DND-41 (cell line): ENCODE measurements around the gene UGGT2.

Experiments used
- ATAC-seq: fragments of 200-7000 bp; cut with Tn5 transposase; 3 replicates; pipeline ENCODE4 v1.9.1; 2021; ENCODE audit warnings: low read depth; ENCODE audit not compliant: insufficient read depth
- DNase-seq: peaks from one replicate; pipeline ENCODE4 v3.0.0-alpha.2; 2020
- H2AFZ ChIP-seq: 2 replicates; pipeline ENCODE4 v1.6.0; 2012; ENCODE audit warnings: low read depth, low read length
- H3K27ac ChIP-seq: 2 replicates; pipeline ENCODE4 v1.5.1; 2012; ENCODE audit warnings: low read length, inconsistent platforms
- H3K27me3 ChIP-seq: fragments of 200-600 bp; sonication (generic); 2 replicates; pipeline ENCODE4 v1.6.0; 2012; ENCODE audit warnings: low read length, mild to moderate bottlenecking, inconsistent platforms; ENCODE audit not compliant: insufficient read depth, poor library complexity
- H3K36me3 ChIP-seq: 2 replicates; pipeline ENCODE4 v1.5.1; 2012; ENCODE audit warnings: low read length, inconsistent platforms; ENCODE audit not compliant: insufficient read depth
- H3K4me1 ChIP-seq: 2 replicates; pipeline ENCODE4 v1.5.1; 2012; ENCODE audit warnings: mild to moderate bottlenecking, low read length; ENCODE audit not compliant: insufficient read depth
- H3K4me2 ChIP-seq: 2 replicates; pipeline ENCODE4 v1.6.0; 2012; ENCODE audit warnings: mild to moderate bottlenecking, moderate library complexity, low read length, inconsistent platforms; ENCODE audit not compliant: insufficient read depth
- H3K4me3 ChIP-seq, 2 experiments: fragments of 200-600 bp in 1 of 2; shearing (Covaris generic) in 1 of 2; 2 replicates each; pipeline ENCODE4 v1.5.1; 2012 to 2016; ENCODE audit warnings: inconsistent platforms in 2 of 2, low read length in 2 of 2, mild to moderate bottlenecking in 2 of 2, low read depth in 1 of 2, moderate library complexity in 1 of 2
- H3K79me2 ChIP-seq: 2 replicates; pipeline ENCODE4 v1.6.0; 2012; ENCODE audit warnings: low read length, inconsistent platforms; ENCODE audit not compliant: insufficient read depth
- H3K9ac ChIP-seq: 2 replicates; pipeline ENCODE4 v1.6.0; 2012; ENCODE audit warnings: low read depth, mild to moderate bottlenecking, inconsistent platforms, low read length, moderate library complexity
- H3K9me3 ChIP-seq: 2 replicates; pipeline ENCODE4 v1.5.1; 2012; ENCODE audit warnings: low read length, moderate library complexity, mild to moderate bottlenecking, inconsistent platforms; ENCODE audit not compliant: insufficient read depth, severe bottlenecking
- H4K20me1 ChIP-seq: 2 replicates; pipeline ENCODE4 v1.6.0; 2012; ENCODE audit warnings: low read length; ENCODE audit not compliant: insufficient read depth
- EZH2 ChIP-seq: IDR thresholded peaks from 3 replicates; pipeline ENCODE4 v1.6.1; 2012; ENCODE audit warnings: borderline replicate concordance, low read depth, mild to moderate bottlenecking, moderate library complexity, low read length, inconsistent platforms; ENCODE audit not compliant: severe bottlenecking
- TF ChIP-seq, protein P1 (sequence below): IDR thresholded peaks from 2 replicates; pipeline ENCODE4 v1.5.1; 2012; ENCODE audit warnings: borderline replicate concordance, low read length, moderate library complexity, mild to moderate bottlenecking; ENCODE audit not compliant: poor library complexity, severe bottlenecking; ENCODE audit errors: extremely low read depth

The UGGT2 gene

DNA sequence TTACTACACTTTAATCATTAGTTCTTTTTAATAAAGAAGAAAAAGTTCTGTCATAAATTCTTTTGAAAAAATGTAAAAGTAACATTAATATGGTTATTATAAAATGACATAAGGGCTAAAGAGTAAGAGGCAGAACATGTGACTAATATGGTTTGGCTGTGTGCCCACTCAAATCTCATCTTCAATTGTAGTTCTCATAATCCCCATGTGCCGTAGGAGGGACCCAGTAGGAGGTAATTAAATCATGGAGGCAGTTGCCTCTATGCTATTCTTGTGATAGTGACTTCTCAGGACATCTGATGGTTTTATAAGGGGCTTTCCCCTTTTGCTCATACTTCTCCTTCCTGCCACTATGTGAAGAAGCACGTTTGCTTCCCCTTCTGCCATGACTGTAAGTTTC, 104.5 kb downstream of the UGGT2 start:
- no peak overlapping the region for H3K4me2 ChIP-seq
- H3K79me2 ChIP-seq: no peaks in the 10 kb centered on the region
- no peaks in the 10 kb centered on the region for H4K20me1 ChIP-seq
- H3K9me3 ChIP-seq: no peaks in the 10 kb centered on the region
- DNase-seq: no peak
- H3K9ac ChIP-seq: no peak overlapping the region
- H3K4me3 ChIP-seq: no peak overlapping the region
- no peak for ATAC-seq
- TF ChIP-seq EZH2: no peak
- TF ChIP-seq, protein P1, sequence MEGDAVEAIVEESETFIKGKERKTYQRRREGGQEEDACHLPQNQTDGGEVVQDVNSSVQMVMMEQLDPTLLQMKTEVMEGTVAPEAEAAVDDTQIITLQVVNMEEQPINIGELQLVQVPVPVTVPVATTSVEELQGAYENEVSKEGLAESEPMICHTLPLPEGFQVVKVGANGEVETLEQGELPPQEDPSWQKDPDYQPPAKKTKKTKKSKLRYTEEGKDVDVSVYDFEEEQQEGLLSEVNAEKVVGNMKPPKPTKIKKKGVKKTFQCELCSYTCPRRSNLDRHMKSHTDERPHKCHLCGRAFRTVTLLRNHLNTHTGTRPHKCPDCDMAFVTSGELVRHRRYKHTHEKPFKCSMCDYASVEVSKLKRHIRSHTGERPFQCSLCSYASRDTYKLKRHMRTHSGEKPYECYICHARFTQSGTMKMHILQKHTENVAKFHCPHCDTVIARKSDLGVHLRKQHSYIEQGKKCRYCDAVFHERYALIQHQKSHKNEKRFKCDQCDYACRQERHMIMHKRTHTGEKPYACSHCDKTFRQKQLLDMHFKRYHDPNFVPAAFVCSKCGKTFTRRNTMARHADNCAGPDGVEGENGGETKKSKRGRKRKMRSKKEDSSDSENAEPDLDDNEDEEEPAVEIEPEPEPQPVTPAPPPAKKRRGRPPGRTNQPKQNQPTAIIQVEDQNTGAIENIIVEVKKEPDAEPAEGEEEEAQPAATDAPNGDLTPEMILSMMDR: no peak
- H3K36me3 ChIP-seq: no peaks in the 10 kb centered on the region
- H3K27ac ChIP-seq: no peak overlapping the region
- H3K27me3 ChIP-seq: no peaks in the 10 kb centered on the region
- H3K4me1 ChIP-seq: no peaks in the 10 kb centered on the region
- H2AFZ ChIP-seq: no peak overlapping the region

DNA sequence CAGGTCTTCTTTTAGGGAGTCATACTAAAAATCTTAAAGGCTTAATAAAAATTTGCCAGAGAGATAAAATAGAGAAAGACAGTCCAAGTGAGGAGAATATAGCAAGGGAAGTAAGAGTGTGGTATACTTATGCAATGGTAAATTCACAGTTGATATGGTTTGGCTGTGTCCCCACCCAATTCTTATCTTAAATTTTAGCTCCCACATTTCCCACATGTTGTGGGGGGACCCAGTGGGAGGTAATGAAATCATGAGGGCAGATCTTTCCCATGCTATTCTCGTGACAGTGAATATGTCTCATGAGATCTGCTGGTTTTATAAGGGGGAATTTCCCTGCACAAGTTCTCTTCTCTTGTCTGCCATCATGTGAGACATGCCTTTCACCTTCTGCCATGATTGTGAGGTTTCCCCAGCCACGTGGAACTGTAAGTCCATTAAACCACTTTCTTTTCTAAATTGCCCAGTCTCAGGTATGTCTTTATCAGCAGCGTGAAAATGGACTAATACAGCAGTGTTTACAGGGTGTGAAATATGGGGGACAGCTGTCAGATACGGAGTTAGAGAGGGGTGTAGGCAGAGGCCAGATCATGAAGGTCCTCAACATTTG, 115.4 kb downstream of the UGGT2 start:
- H3K36me3 ChIP-seq: no peaks in the 10 kb centered on the region
- no peak overlapping the region for H3K4me3 ChIP-seq
- H3K4me1 ChIP-seq: no peaks in the 10 kb centered on the region
- H3K27ac ChIP-seq: no peak overlapping the region
- ATAC-seq (no peak), DNase-seq (no peak)
- H4K20me1 ChIP-seq: no peaks in the 10 kb centered on the region
- H3K27me3 ChIP-seq: no peaks in the 10 kb centered on the region
- no peak for TF ChIP-seq EZH2
- TF ChIP-seq, protein P1: no peak
- no peak overlapping the region for H2AFZ ChIP-seq
- no peak overlapping the region for H3K4me2 ChIP-seq
- no peaks in the 10 kb centered on the region for H3K79me2 ChIP-seq
- no peaks in the 10 kb centered on the region for H3K9me3 ChIP-seq
- no peak overlapping the region for H3K9ac ChIP-seq

DNA sequence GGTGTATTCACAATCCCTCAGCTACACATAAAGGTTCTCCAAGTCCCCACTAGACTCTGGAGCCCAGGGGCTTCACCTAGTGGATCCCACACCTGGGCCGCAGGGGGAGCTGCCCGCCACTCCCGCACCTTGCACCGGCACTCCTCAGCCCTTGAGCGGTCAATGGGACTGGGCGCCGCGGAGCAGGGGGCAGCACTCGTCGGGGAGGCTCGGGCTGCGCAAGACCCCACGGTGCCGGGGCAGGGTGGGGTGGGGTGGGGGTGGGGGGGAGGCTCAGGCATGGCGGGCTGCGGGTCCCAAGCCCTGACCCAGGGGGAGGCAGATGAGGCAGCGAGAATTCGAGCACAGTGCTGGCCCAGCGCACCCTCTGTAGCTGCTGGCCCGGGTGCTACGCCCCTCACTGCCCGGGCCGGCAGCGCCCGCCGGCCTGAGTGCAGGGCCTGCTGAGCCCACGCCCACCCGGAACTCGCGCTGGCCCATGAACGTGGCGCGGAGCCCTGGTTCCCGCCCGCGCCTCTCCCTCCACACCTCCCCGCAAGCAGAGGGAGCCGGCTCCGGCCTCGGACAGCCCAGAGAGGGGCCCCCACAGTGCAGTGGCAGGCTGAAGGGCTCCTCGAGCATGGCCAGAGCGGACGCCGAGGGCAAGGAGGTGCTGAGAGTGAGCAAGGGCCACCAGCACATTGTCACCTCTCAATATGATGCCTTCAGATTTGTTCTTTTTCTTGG, 121.7 kb downstream of the UGGT2 start:
- TF ChIP-seq EZH2: no peak
- TF ChIP-seq, protein P1: no peak
- Histone ChIP-seq H3K79me2 (no peaks in the 10 kb centered on the region), H3K4me3 (no peak overlapping the region), H3K36me3 (no peaks in the 10 kb centered on the region), H3K4me2 (no peak overlapping the region), H3K27me3 (no peaks in the 10 kb centered on the region), H4K20me1 (no peaks in the 10 kb centered on the region), H3K4me1 (no peaks in the 10 kb centered on the region), H2AFZ (no peak overlapping the region), H3K27ac (no peak overlapping the region), H3K9ac (no peak overlapping the region), H3K9me3 (peaks cover 6% of the 10 kb centered on the region)
- no peak for ATAC-seq
- no peak for DNase-seq
